GM13976 (cell line): Measurements from ENCODE around the gene CDH23.

Experiments
- DNase-seq: peaks from one replicate; pipeline ENCODE4 v3.0.0; 2012; ENCODE audit warnings: low spot score
- CTCF ChIP-seq: IDR thresholded peaks from 2 replicates; pipeline ENCODE4 v1.5.1; 2012; ENCODE audit warnings: borderline replicate concordance, mild to moderate bottlenecking; ENCODE audit not compliant: insufficient read depth; ENCODE audit errors: extremely low read depth, missing control alignments, control extremely low read depth
- in situ Hi-C: fragments of 300-500 bp; cut with MboI; formaldehyde crosslinking; loops from one replicate; pipeline ENCODE4 v1.12.0; 2022; ENCODE audit warnings: low sequenced_read_pairs, mixed read lengths, inconsistent platforms; ENCODE audit not compliant: unreplicated experiment

Gene CDH23

GRCh38 chr10:71638064-71638821 lies 241.5 kb downstream of the CDH23 start:
- DNase-seq = no peak
- no peak for TF ChIP-seq CTCF
- in situ Hi-C loops = no loop called here

GRCh38 chr10:71638822-71639719 lies 242.4 kb downstream of the CDH23 start:
- no peak for DNase-seq
- no peak for TF ChIP-seq CTCF
- in situ Hi-C loops = no loop called here

- in situ Hi-C loops = no loop called here
- no peak for TF ChIP-seq CTCF
- no peak for DNase-seq
These were observed 243.9 kb downstream of the CDH23 start for GRCh38 chr10:71640607-71641006.

GRCh38 chr10:71641449-71641848 lies 244.7 kb downstream of the CDH23 start:
- DNase-seq = no peak
- in situ Hi-C loops = no loop called here
- TF ChIP-seq CTCF = no peak

GRCh38 chr10:71641986-71642385 lies 245.3 kb downstream of the CDH23 start:
- in situ Hi-C loops = no loop called here
- no peak for DNase-seq
- no peak for TF ChIP-seq CTCF

GRCh38 chr10:71643904-71644303 lies 247.2 kb downstream of the CDH23 start:
- DNase-seq = no peak
- in situ Hi-C loops = no loop called here

More at GRCh38 chr10:71643904-71644303, 247.2 kb downstream of the CDH23 start:
- TF ChIP-seq CTCF = no peak
